NOMO-1 treated with dmso at 0.1 percent for 144 hours (cell line): Measurements from ENCODE around the gene PCDHGA7.
"Not testable (repeated sequence)": the region's sequence is repeated elsewhere in the genome, so short reads cannot be mapped to it uniquely, and the experiment has no call there.

Experiments used
- DNase-seq: peaks from one replicate; lab custom pipeline; 2025; ENCODE audit not compliant: unreplicated experiment; lab: John Stamatoyannopoulos, UW

The PCDHGA7 gene

DNA sequence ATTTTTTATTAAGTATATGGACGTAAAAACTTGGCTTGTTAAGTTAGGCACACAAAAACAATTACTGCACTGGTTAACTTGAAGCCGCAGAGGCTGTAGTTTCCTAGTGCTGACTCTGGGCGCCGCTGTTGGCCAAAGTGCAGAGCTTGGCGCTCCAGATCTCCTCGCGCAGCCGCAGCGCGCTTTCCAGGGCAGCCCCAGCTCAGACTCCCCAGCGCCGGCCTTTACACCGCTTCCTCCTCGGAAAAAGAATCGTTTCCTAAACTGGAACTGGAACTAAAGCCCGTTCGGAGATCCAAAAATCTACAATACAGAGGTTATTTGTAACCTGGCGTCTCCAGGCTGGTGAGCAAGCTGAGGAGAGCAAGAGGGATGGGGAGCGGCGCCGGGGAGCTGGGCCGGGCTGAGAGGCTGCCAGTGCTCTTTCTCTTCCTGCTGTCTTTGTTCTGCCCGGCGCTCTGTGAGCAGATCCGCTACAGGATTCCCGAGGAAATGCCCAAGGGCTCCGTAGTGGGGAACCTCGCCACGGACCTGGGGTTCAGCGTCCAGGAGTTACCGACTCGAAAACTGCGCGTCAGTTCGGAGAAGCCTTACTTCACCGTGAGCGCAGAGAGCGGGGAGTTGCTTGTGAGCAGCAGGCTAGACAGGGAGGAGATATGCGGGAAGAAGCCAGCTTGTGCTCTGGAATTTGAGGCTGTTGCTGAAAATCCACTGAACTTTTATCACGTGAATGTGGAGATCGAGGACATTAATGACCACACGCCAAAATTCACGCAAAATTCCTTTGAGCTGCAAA, 15.4 kb downstream of the PCDHGA7 start, which contains the start of gene PCDHGB5:
TSS of gene PCDHGB5 (plus strand) at position 192 of the 796 bp plus-strand sequence. CDS start at position 373, 181 bp downstream.
- not testable (repeated sequence) for DNase-seq

DNA sequence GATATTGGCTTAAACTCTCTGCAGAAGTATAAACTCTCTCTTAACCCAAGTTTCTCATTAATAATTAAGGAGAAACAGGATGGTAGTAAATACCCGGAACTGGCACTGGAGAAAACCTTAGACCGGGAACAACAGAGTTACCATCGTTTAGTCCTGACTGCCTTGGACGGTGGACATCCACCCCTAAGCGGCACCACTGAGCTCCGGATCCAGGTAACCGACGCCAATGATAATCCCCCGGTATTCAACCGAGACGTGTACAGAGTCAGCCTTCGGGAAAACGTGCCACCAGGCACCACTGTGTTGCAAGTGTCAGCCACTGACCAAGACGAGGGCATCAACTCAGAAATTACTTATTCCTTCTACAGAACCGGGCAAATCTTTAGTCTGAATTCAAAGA, 16.1 kb downstream of the PCDHGA7 start:
- no peak for DNase-seq

GRCh38 chr5:141399555-141400258, 17.2 kb downstream of the PCDHGA7 start:
- no peak for DNase-seq

DNA sequence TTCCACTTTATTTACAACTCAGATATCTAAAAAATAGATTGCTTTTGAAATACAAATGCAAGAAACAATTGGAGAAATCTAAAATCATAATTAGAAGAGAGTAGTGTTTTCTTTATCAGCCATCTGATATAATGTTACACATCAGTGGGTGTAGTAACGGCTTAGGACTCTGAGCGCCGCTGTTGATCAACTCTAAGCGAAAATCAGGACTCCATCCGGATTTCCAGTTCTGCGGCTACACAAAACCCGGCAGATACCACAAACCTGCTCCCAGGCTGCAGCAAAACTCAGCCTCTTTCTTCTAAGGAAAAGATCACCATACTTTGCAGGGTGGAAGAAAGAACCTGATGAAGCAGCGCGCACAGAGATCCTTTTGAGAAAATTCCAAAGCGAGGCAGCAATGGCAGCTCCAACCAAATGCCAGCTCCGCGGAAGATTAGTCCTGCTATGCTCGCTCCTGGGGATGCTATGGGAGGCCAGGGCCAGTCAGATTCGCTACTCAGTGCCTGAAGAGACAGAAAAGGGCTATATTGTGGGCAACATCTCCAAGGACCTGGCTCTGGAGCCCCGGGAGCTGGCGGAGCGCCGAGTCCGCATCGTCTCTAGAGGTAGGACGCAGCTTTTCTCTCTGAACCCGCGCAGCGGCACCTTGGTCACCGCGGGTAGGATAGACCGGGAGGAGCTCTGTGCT, 20.2 kb downstream of the PCDHGA7 start, which contains the start of gene PCDHGA9:
TSS of gene PCDHGA9 (plus strand) at position 226 of the 691 bp plus-strand sequence. CDS start at position 401, 175 bp downstream.
- DNase-seq = no peak

DNA sequence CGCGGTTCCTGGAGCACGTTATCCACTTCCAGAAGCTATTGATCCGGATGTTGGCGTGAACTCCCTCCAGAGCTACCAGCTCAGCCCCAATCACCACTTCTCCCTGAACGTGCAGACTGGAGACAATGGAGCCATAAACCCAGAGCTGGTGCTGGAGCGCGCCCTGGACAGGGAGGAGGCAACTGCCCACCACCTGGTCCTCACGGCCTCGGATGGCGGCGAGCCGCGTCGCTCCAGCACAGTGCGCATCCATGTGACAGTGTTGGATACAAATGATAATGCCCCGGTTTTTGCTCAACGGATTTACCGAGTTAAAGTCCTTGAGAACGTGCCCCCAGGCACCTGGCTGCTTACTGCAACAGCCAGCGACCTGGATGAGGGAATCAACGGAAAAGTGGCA, 20.8 kb downstream of the PCDHGA7 start:
- no peak for DNase-seq

DNA sequence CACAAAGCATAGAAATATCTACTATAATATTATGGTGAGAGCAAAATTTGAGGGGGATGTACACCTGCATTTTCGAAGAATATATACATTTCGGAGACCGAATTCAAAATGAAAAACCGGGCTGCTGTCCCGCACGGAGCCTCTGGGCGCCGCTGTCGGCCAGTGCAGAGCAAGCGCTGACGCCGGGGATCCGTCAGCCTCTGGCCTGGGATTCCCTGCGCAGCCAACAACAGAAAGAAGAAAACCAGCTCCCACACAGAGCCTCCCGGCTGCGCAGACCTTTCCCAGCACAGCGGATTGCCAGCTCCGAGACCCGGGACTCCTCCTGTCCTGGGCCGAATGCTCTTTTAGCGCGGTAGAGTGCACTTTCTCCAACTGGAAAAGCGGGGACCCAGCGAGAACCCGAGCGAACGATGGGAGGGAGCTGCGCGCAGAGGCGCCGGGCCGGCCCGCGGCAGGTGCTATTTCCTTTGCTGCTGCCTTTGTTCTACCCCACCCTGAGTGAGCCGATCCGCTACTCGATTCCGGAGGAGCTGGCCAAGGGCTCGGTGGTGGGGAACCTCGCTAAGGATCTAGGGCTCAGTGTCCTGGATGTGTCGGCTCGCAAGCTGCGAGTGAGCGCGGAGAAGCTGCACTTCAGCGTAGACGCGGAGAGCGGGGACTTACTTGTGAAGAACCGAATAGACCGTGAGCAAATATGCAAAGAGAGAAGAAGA, 25.4 kb downstream of the PCDHGA7 start, which contains the start of gene PCDHGB6:
TSS of gene PCDHGB6 (plus strand) at position 232 of the 716 bp plus-strand sequence. CDS start at position 414, 182 bp downstream.
- not testable (repeated sequence) for DNase-seq

- no peak for DNase-seq
Measured at GRCh38 chr5:141409598-141410306, 27.2 kb downstream of the PCDHGA7 start.

DNA sequence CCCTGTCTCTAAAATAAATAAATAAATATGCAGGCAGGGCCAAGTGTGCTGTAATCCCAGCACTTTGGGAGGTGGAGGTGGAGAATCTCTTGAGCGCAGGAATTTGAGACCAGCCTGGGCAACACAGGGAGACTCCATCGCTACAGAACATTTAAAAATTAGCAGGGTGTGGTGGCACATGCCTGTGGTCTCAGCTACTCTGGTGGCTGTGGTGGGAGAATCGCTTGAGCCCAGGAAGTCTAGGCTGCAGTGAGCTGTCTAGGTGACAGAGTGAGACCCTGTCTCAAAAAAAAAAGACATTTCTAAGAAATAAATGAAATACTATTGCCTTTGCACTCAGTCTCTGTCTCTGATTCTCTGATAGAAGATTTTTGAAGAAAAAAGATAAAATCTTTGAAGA, 29.0 kb downstream of the PCDHGA7 start:
- no peak for DNase-seq

GRCh38 chr5:141412854-141413539, 30.5 kb downstream of the PCDHGA7 start, which contains the start of gene PCDHGA10:
Gene PCDHGA10 (plus strand): TSS chr5:141412987. CDS start chr5:141413176, 189 bp downstream.
- DNase-seq = peak; percentile 30

- no peak for DNase-seq
Measured at GRCh38 chr5:141413540-141414069, 31.1 kb downstream of the PCDHGA7 start.

- DNase-seq = not testable (repeated sequence)
Measured at GRCh38 chr5:141414548-141415274, 32.2 kb downstream of the PCDHGA7 start.

- not testable (repeated sequence) for DNase-seq
Measured at GRCh38 chr5:141415275-141415618, 32.7 kb downstream of the PCDHGA7 start.

DNA sequence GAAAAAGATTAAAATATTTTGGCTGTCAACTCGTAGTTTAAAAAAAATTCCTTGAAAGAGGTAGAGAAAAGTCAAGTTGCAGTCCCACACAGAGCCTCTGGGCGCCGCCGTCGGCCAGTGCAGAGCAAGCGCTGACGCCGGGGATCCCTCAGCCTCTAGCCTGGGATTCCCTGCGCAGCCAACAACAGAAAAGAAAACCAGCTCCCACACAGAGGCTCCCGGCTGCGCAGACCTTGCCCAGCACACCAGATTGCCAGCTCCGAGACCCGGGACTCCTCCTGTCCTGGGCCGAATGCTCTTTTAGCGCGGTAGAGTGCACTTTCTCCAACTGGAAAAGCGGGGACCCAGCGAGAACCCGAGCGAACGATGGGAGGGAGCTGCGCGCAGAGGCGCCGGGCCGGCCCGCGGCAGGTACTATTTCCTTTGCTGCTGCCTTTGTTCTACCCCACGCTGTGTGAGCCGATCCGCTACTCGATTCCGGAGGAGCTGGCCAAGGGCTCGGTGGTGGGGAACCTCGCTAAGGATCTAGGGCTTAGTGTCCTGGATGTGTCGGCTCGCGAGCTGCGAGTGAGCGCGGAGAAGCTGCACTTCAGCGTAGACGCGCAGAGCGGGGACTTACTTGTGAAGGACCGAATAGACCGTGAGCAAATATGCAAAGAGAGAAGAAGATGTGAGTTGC, 35.1 kb downstream of the PCDHGA7 start, which contains the start of gene PCDHGB7:
TSS of gene PCDHGB7 (plus strand) at position 184 of the 679 bp plus-strand sequence. CDS start at position 367, 183 bp downstream.
- DNase-seq = peak; percentile 32

DNA sequence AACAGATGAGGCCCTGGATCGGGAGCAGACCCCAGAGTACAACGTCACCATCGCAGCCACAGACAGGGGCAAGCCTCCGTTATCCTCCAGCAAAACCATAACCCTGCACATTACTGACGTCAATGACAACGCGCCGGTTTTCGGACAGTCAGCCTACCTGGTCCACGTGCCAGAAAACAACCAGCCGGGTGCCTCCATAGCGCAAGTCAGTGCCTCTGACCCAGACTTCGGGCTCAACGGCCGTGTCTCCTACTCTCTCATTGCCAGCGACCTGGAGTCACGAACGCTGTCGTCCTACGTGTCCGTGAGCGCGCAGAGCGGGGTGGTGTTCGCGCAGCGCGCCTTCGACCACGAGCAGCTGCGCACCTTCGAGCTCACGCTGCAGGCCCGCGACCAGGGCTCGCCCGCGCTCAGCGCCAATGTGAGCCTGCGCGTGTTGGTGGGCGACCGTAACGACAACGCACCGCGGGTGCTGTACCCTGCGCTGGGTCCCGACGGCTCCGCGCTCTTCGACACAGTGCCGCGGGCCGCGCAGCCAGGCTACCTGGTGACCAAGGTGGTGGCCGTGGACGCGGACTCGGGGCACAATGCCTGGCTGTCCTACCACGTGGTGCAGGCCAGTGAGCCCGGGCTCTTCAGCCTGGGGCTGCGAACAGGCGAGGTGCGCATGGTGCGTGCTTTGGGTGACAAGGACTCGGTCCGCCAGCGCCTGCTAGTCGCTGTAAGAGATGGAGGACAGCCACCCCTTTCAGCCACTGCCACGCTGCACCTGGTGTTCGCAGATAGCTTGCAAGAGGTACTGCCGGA, 36.7 kb downstream of the PCDHGA7 start:
- no peak for DNase-seq

GRCh38 chr5:141420855-141421488, 38.4 kb downstream of the PCDHGA7 start, which contains the start of gene PCDHGA11:
Gene PCDHGA11 (plus strand): TSS chr5:141421051. CDS start chr5:141421228, 177 bp downstream.
- peak; percentile 20 for DNase-seq

- DNase-seq = no peak
Measured at GRCh38 chr5:141421489-141421855, 38.9 kb downstream of the PCDHGA7 start.
